GM23338 (cell line): Measurements from ENCODE around the gene GFOD1. TPM values are rescaled to one million over a fixed set of nuclear protein-coding genes. Genes with fewer than 3 reads are reported as not detected.

Experiments
- ATAC-seq: fragments of 200-7000 bp; cut with Tn5 transposase; 3 replicates; pipeline ENCODE4 v1.9.1; 2020
- DNase-seq: peaks from one replicate; pipeline ENCODE4 v3.0.0-alpha.2; 2015; ENCODE audit warnings: low spot score
- H2AFZ ChIP-seq: fragments of 200-600 bp; sonication (generic); 2 replicates; pipeline ENCODE4 v1.8.0; 2016; ENCODE audit warnings: antibody characterized with exemption, mild to moderate bottlenecking, moderate library complexity
- H3F3A ChIP-seq: fragments of 200-600 bp; sonication (generic); replicated peaks from 2 replicates; pipeline ENCODE4 v1.8.0; 2017; ENCODE audit warnings: antibody characterized with exemption, mixed run types, low read depth
- H3K27ac ChIP-seq: fragments of 200-600 bp; sonication (generic); 2 replicates; pipeline ENCODE4 v1.6.1; 2016; ENCODE audit warnings: low read depth
- H3K27me3 ChIP-seq: fragments of 200-600 bp; sonication (generic); 2 replicates; pipeline ENCODE4 v1.8.0; 2016; ENCODE audit warnings: mild to moderate bottlenecking, mixed run types, moderate library complexity; ENCODE audit not compliant: insufficient read depth
- H3K36me3 ChIP-seq: fragments of 200-600 bp; sonication (generic); 2 replicates; pipeline ENCODE4 v1.8.0; 2016; ENCODE audit warnings: mild to moderate bottlenecking; ENCODE audit not compliant: insufficient read depth
- H3K4me1 ChIP-seq: fragments of 200-600 bp; sonication (generic); 2 replicates; pipeline ENCODE4 v1.8.0; 2016; ENCODE audit warnings: mild to moderate bottlenecking, moderate library complexity; ENCODE audit not compliant: insufficient read depth
- H3K4me2 ChIP-seq: fragments of 200-600 bp; sonication (generic); 2 replicates; pipeline ENCODE4 v1.7.1; 2017; ENCODE audit warnings: mixed run types
- H3K4me3 ChIP-seq: fragments of 200-600 bp; sonication (generic); 2 replicates; pipeline ENCODE4 v1.6.1; 2016; ENCODE audit warnings: mixed run types
- H3K79me2 ChIP-seq: fragments of 200-600 bp; sonication (generic); replicated peaks from 2 replicates; pipeline ENCODE4 v1.8.0; 2017; ENCODE audit warnings: mild to moderate bottlenecking; ENCODE audit not compliant: insufficient read depth
- H3K9me2 ChIP-seq: fragments of 200-600 bp; sonication (generic); 2 replicates; pipeline ENCODE4 v1.8.0; 2017; ENCODE audit not compliant: insufficient read depth
- H4K20me1 ChIP-seq: fragments of 200-600 bp; sonication (generic); replicated peaks from 2 replicates; pipeline ENCODE4 v1.8.0; 2017; ENCODE audit warnings: mild to moderate bottlenecking; ENCODE audit not compliant: insufficient read depth
- H3K27ac Mint-ChIP-seq: 2 replicates; pipeline ENCODE4 v1.8.0; 2020; ENCODE audit warnings: inconsistent platforms, mild to moderate bottlenecking, moderate library complexity, mixed read lengths
- H3K27me3 Mint-ChIP-seq: 3 replicates; pipeline ENCODE4 v1.8.0; 2022; ENCODE audit warnings: low read depth, mild to moderate bottlenecking, moderate library complexity, mixed read lengths, inconsistent platforms; ENCODE audit not compliant: insufficient read depth, poor library complexity
- H3K36me3 Mint-ChIP-seq: 3 replicates; pipeline ENCODE4 v1.8.0; 2021; ENCODE audit warnings: low read depth, mild to moderate bottlenecking, inconsistent platforms, moderate library complexity, mixed read lengths
- H3K4me1 Mint-ChIP-seq: 3 replicates; pipeline ENCODE4 v1.8.0; 2020; ENCODE audit warnings: mild to moderate bottlenecking, inconsistent platforms, mixed read lengths
- H3K4me3 Mint-ChIP-seq: 3 replicates; pipeline ENCODE4 v1.8.0; 2021; ENCODE audit warnings: moderate library complexity, mild to moderate bottlenecking, inconsistent platforms, mixed read lengths
- H3K9me3 Mint-ChIP-seq: 3 replicates; pipeline ENCODE4 v1.8.0; 2020; ENCODE audit warnings: moderate library complexity, mild to moderate bottlenecking, inconsistent platforms, mixed read lengths
- CREB1 ChIP-seq: fragments of 250-450 bp; sonication (Bioruptor Pico); IDR thresholded peaks from 2 replicates; pipeline ENCODE4 v1.5.0; 2020; ENCODE audit warnings: low read depth, mild to moderate bottlenecking, moderate library complexity
- ETS1 ChIP-seq: IDR thresholded peaks from 2 replicates; pipeline ENCODE4 v1.6.1; 2016; ENCODE audit warnings: antibody characterized with exemption
- NANOG ChIP-seq: IDR thresholded peaks from 2 replicates; pipeline ENCODE4 v1.6.1; 2016; ENCODE audit warnings: antibody characterized with exemption, borderline replicate concordance
- POLR2AphosphoS5 ChIP-seq: IDR thresholded peaks from 2 replicates; pipeline ENCODE4 v1.6.1; 2016; ENCODE audit warnings: antibody characterized with exemption, low read depth
- REST ChIP-seq: IDR thresholded peaks from one replicate; pipeline ENCODE4 v1.6.1; 2018; ENCODE audit warnings: antibody characterized with exemption; ENCODE audit not compliant: unreplicated experiment
- polyA plus RNA-seq: library from polyadenylated mRNA; unstranded; fragments of >200 nt; fragmentation: Nextera tagmentation; extraction: Ambion mirVana; gene quantifications from 2 replicates; pipeline ENCODE4 v1.2.1, GENCODE V29; 2016
- total RNA-seq: library from RNA; depleted of rRNA; stranded (reverse); fragments of >200 nt; shearing (Covaris generic); gene quantifications from 2 replicates; pipeline ENCODE4 v1.2.3, GENCODE V29; 2014
- TF ChIP-seq, protein P1 (sequence below): fragments of 250-450 bp; sonication (Bioruptor Pico); IDR thresholded peaks from 2 replicates; pipeline ENCODE4 v1.5.0; 2020; ENCODE audit warnings: mild to moderate bottlenecking, moderate library complexity

Gene GFOD1
- total and polyA plus RNA-seq, 2 experiments from 2014 or later: 4.9 to 12.8 TPM

DNA sequence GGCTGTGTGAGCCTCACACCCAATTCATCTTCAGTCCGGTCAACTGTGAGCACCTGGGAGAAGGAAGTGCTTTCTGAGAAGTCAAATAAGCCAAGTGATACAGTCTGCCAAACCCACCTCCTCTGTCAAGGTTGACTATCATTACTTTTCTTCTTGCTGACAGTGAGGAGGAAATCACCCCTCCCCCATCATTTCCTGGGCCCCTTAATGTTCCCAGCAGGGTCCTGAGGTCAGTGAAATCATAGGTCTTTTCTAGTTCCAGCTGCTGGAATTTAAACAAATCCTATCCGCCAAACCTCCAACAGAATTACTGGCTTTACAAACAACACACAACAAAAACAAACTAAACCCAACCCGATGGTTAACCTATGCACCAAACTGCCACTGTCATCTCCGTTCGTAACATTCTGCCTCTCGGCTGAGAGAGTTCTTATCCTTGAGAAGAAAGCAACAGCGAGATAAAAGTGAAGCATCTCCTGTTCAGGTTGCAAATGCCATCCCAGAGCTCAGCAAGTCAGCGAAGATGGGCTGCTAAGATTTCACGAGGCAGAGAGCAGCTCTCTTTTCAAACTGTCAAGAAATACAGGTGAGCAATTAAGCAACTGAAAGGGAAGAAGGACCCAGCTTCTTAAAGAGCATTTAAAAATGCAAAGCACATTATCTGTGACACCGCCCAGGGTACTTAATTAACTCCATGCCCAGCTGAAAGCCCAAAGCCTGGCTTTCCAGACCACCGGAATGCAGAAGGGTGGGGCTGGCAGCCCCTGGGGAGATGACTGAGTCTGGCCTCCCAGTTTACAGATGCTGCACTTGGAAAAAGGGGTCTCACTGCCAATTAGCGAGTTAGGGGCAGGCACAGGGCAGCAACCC lies 24.7 kb downstream of the GFOD1 start:
- Histone ChIP-seq H3K4me3 (peak overlapping the region; percentile 25), H3K9me2 (no peaks in the 10 kb centered on the region), H3K36me3 (no peaks in the 10 kb centered on the region), H3F3A (peaks cover 2% of the 10 kb centered on the region; the same call in 1 of the 2 replicates), H2AFZ (no peak overlapping the region), H3K27ac (peak overlapping the region; percentile 75), H3K4me1 (peaks cover 53% of the 10 kb centered on the region), H4K20me1 (no peaks in the 10 kb centered on the region), H3K79me2 (peaks cover 16% of the 10 kb centered on the region), H3K27me3 (no peaks in the 10 kb centered on the region), H3K4me2 (peak overlapping the region; percentile 34)
- H3K9me3 Mint-ChIP-seq: no peaks in the 10 kb centered on the region
- H3K4me3 Mint-ChIP-seq: peak overlapping the region; percentile 54
- DNase-seq (peak; percentile 60), ATAC-seq (peak; percentile 67)
- H3K27me3 Mint-ChIP-seq: peaks cover 4% of the 10 kb centered on the region
- H3K36me3 Mint-ChIP-seq: peaks cover 8% of the 10 kb centered on the region; the same call in 1 of the 3 replicates
- TF ChIP-seq NANOG (peak; percentile 38; the same call in 1 of the 2 replicates), ETS1 (no peak)
- H3K4me1 Mint-ChIP-seq: peaks cover 48% of the 10 kb centered on the region
- peak overlapping the region; percentile 77 for H3K27ac Mint-ChIP-seq

DNA sequence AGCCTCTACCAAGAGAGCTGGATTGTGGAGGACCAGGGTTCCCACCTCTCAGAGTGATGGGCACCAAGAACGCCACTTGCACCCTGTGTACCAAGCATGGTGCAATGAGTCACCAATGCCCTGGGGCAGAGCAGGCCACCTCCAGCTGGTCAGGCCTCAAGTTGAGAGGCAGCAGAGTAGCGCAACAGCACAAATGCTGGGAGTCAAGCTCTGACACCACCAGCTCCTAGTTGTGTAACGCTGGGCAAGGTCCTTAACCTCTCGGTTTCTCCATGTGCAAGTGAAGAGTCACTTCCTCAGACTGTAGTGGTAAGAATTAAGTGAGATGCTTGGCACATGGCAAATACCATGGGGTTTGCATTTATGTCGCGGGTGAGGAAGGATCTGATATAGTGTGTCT lies 25.6 kb downstream of the GFOD1 start:
- Histone ChIP-seq H2AFZ (no peak overlapping the region), H3K79me2 (peaks cover 14% of the 10 kb centered on the region), H3K4me1 (peaks cover 53% of the 10 kb centered on the region), H3K27me3 (no peaks in the 10 kb centered on the region), H3K4me2 (peak overlapping the region; percentile 34), H3K4me3 (peak overlapping the region; percentile 25; the same call in 1 of the 2 replicates), H4K20me1 (no peaks in the 10 kb centered on the region), H3F3A (peaks cover 2% of the 10 kb centered on the region; the same call in 1 of the 2 replicates), H3K27ac (no peak overlapping the region), H3K36me3 (no peaks in the 10 kb centered on the region), H3K9me2 (no peaks in the 10 kb centered on the region)
- H3K4me1 Mint-ChIP-seq: peaks cover 48% of the 10 kb centered on the region
- H3K27me3 Mint-ChIP-seq: peaks cover 6% of the 10 kb centered on the region
- no peak overlapping the region for H3K27ac Mint-ChIP-seq
- H3K9me3 Mint-ChIP-seq: no peaks in the 10 kb centered on the region
- peaks cover 8% of the 10 kb centered on the region; the same call in 1 of the 3 replicates for H3K36me3 Mint-ChIP-seq
- peak overlapping the region; percentile 54; the same call in 1 of the 3 replicates for H3K4me3 Mint-ChIP-seq
- TF ChIP-seq CREB1 (CRISPR knock-in tag) (no peak), POLR2AphosphoS5 (no peak), ETS1 (no peak), REST (no peak)
- TF ChIP-seq, protein P1, sequence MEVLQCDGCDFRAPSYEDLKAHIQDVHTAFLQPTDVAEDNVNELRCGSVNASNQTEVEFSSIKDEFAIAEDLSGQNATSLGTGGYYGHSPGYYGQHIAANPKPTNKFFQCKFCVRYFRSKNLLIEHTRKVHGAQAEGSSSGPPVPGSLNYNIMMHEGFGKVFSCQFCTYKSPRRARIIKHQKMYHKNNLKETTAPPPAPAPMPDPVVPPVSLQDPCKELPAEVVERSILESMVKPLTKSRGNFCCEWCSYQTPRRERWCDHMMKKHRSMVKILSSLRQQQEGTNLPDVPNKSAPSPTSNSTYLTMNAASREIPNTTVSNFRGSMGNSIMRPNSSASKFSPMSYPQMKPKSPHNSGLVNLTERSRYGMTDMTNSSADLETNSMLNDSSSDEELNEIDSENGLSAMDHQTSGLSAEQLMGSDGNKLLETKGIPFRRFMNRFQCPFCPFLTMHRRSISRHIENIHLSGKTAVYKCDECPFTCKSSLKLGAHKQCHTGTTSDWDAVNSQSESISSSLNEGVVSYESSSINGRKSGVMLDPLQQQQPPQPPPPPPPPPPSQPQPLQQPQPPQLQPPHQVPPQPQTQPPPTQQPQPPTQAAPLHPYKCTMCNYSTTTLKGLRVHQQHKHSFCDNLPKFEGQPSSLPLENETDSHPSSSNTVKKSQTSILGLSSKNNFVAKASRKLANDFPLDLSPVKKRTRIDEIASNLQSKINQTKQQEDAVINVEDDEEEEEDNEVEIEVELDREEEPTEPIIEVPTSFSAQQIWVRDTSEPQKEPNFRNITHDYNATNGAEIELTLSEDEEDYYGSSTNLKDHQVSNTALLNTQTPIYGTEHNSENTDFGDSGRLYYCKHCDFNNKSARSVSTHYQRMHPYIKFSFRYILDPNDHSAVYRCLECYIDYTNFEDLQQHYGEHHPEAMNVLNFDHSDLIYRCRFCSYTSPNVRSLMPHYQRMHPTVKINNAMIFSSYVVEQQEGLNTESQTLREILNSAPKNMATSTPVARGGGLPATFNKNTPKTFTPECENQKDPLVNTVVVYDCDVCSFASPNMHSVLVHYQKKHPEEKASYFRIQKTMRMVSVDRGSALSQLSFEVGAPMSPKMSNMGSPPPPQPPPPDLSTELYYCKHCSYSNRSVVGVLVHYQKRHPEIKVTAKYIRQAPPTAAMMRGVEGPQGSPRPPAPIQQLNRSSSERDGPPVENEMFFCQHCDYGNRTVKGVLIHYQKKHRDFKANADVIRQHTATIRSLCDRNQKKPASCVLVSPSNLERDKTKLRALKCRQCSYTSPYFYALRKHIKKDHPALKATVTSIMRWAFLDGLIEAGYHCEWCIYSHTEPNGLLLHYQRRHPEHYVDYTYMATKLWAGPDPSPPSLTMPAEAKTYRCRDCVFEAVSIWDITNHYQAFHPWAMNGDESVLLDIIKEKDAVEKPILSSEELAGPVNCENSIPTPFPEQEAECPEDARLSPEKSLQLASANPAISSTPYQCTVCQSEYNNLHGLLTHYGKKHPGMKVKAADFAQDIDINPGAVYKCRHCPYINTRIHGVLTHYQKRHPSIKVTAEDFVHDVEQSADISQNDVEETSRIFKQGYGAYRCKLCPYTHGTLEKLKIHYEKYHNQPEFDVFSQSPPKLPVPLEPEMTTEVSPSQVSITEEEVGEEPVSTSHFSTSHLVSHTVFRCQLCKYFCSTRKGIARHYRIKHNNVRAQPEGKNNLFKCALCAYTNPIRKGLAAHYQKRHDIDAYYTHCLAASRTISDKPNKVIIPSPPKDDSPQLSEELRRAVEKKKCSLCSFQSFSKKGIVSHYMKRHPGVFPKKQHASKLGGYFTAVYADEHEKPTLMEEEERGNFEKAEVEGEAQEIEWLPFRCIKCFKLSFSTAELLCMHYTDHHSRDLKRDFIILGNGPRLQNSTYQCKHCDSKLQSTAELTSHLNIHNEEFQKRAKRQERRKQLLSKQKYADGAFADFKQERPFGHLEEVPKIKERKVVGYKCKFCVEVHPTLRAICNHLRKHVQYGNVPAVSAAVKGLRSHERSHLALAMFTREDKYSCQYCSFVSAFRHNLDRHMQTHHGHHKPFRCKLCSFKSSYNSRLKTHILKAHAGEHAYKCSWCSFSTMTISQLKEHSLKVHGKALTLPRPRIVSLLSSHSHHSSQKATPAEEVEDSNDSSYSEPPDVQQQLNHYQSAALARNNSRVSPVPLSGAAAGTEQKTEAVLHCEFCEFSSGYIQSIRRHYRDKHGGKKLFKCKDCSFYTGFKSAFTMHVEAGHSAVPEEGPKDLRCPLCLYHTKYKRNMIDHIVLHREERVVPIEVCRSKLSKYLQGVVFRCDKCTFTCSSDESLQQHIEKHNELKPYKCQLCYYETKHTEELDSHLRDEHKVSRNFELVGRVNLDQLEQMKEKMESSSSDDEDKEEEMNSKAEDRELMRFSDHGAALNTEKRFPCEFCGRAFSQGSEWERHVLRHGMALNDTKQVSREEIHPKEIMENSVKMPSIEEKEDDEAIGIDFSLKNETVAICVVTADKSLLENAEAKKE (CRISPR knock-in tag): no peak
- DNase-seq: no peak
- no peak for ATAC-seq
